IPS-18c (cell line): ENCODE data around the gene DLGAP1.

Source experiments
- H3K4me3 ChIP-seq: 2 replicates; pipeline ENCODE4 v1.7.0; 2013; ENCODE audit warnings: low read depth, mild to moderate bottlenecking, low read length, moderate library complexity; ENCODE audit not compliant: insufficient read depth
- H3K9me3 ChIP-seq: one replicate; pipeline ENCODE4 v1.6.1; 2013; ENCODE audit warnings: mild to moderate bottlenecking, low read length, moderate library complexity; ENCODE audit not compliant: control insufficient read depth, insufficient read depth

Gene DLGAP1

GRCh38 chr18:3923750-3924149, 531.4 kb downstream of the DLGAP1 start:
- no peaks in the 10 kb centered on the region for H3K9me3 ChIP-seq
- no peak overlapping the region for H3K4me3 ChIP-seq

- Histone ChIP-seq H3K9me3 (no peaks in the 10 kb centered on the region), H3K4me3 (no peak overlapping the region)
Measured at GRCh38 chr18:3921826-3922225, 533.3 kb downstream of the DLGAP1 start.

DNA sequence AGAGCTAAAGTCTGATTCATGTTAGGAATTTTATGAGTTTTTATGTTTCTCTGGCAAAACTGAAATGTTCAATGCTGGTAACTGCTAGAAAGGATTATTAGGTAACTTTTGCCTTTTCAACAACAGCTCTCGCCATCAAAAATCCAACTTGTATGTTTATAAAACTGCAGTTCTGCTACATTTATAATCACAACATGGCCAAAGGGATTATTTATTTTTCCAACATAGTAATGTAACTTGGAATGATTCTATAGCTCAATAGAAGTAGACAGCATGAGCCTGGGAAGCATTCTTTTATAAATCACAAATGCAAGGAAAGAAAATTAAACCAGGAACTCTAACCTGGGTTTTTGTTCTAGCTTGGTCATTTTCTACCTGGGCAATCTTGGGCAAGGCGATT, 534.3 kb downstream of the DLGAP1 start:
- Histone ChIP-seq H3K9me3 (no peaks in the 10 kb centered on the region), H3K4me3 (no peak overlapping the region)

DNA sequence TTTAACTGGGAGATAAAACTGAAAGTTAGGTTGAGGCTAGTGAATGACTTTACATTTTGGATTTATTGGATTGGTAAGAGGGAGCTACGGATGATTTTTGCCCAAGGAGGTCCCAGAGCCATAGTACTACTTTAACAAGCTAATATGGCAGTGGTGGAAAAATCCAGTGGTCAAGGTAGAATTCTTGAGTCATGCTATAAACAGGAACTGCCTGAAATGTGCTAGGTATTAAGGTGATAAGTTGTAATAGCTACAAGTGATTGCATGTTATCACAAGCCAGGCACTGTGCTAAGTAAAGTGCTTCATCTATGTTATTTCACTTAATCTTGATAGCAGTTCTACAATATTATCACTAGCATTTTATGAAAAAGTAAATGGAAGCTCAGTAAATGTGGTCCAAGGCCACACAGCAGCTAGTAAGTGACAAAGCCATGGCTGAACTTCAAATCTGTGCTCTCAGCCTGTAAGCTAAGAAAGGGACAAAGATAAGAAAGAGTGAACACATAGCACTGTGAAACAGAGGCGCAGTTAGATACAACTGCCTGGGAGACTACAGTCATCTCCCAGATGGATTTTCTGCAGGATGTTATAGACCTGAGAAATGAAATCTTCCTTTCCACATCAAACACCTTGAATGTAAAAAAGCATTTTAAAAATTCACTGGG, 535.6 kb downstream of the DLGAP1 start:
- Histone ChIP-seq H3K9me3 (no peaks in the 10 kb centered on the region), H3K4me3 (no peak overlapping the region)

DNA sequence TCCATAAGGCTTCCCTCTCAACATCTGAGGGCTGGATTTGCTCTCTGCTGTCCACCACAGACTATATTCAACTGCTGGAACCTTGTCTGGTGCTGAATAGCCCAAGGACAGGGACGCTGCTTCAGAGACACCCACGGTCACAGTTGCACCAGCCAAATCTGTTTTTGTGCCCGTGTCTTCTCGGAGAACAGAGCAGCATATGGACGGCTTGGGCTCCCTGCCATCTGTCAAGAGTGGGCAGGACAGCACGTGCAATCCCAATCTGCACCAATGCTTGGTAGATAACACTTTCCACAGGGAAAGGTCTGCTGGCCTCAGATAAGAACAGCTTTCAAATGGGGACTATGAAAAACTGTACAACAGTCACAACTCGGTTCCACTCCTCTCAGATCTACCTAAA, 539.0 kb downstream of the DLGAP1 start:
- no peaks in the 10 kb centered on the region for H3K9me3 ChIP-seq
- H3K4me3 ChIP-seq: no peak overlapping the region

GRCh38 chr18:3914833-3915610, 540.1 kb downstream of the DLGAP1 start:
- H3K9me3 ChIP-seq: no peaks in the 10 kb centered on the region
- H3K4me3 ChIP-seq: no peak overlapping the region

DNA sequence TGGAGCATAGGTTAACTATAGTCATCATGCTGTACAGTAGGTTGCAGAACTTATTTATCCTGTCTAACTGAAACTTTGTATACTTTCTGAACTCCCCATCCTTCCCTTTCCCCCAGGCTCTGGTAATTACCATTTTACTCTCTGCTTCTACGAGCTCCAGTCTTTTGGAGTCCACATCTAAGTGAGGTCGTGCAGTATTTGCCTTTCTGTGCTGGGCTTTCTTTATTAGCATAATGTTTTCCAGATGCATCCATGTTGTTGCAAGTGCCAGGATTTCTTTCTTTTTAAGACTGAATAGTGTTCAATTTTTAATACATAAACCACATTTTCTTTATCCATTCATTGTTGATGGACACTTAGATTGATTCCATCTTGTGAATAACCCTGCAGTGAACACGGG, 541.0 kb downstream of the DLGAP1 start:
- H3K9me3 ChIP-seq: no peaks in the 10 kb centered on the region
- H3K4me3 ChIP-seq: no peak overlapping the region

DNA sequence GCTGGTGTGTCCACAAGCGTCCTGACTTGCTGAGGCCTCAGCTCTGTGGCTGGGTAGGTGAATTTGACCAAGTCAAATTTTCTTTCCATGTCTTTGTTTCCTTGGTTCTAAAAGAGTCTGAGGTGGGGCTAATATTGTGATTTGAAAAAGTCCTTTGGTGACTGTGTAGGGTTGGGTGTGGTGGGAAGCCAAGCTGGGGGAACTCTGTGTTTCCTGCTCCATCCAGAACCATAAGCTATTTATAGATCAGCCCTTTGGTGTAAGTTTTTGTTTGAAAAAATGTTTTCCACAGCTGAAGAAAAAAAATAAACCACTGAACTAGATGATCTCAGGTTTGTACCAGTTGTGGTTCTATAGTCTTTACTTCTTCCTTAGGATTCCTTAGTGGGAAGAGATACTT, 542.4 kb downstream of the DLGAP1 start:
- H3K9me3 ChIP-seq: no peaks in the 10 kb centered on the region

GRCh38 chr18:3911413-3911812, 543.7 kb downstream of the DLGAP1 start:
- Histone ChIP-seq H3K9me3 (no peaks in the 10 kb centered on the region), H3K4me3 (no peak overlapping the region)

More for the DNA sequence above, 542.4 kb downstream of the DLGAP1 start:
- H3K4me3 ChIP-seq: no peak overlapping the region

- Histone ChIP-seq H3K4me3 (no peak overlapping the region), H3K9me3 (no peaks in the 10 kb centered on the region)
Measured at GRCh38 chr18:3910512-3910911, 544.6 kb downstream of the DLGAP1 start.

DNA sequence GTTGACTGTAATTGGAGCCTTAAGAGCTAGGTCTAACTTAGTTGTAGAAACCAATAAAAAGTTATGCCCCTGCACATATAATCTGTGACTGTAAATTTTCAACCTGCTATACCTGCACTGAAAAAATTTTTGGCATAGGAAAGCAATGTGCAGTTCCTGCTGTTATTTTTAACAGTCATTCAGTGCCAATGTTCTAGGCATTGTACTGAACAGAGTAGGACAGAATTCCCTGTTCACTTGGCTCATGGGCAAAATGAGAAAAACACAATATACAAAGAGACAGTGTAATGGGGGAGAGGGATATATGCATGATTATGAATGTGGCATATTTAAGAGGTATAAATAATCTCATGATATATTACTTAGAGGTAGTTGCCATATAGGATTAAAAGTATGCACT, 547.2 kb downstream of the DLGAP1 start:
- Histone ChIP-seq H3K9me3 (no peaks in the 10 kb centered on the region), H3K4me3 (no peak overlapping the region)

DNA sequence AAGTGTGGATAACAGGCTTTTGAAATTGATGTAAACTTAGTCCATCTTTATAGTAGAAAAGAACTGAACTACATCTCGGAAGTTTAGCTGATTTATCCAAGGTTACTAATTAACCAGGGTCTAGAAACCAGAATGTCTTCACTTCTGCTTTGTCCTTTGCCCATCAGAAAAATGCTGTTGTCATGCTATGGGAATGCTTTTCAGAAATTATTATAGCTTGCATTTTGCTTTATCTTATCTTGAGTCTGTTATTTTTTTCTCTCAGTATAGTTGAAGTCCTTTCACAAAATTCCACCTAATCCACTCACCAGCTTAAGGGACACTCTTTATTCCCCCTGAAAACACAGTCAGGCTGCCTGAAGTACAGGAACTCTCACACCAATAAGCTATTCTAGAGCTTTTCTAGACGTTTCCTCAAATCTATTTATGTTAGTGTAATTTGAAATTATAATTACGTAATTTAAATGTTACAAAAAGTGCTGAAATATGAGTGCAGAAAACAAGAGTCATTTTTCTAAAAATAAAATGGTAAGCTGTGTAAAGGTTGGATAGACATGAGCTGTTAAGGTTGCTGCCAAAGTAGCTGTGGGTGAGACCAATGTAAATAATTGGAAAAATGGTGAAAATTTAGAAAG, 548.9 kb downstream of the DLGAP1 start:
- Histone ChIP-seq H3K9me3 (no peaks in the 10 kb centered on the region), H3K4me3 (no peak overlapping the region)

DNA sequence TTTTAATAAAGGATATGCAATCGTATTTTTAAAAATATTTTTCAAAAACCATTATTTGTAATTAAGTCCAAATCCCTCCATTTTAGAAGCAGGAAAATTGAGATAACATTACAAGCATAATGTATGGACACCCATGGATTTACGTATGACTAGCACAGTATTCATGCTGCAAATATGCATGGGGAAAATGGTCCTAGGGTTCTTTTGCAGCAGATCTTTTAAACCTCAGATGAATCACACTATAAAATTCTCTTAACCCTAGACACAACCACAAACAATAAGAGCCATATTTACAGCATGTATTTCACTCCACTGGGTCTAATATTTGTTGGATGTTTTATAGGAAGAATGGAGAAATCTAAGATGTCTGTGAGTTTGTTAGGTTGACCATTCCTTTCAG, 551.8 kb downstream of the DLGAP1 start:
- H3K9me3 ChIP-seq: no peaks in the 10 kb centered on the region
- H3K4me3 ChIP-seq: no peak overlapping the region

DNA sequence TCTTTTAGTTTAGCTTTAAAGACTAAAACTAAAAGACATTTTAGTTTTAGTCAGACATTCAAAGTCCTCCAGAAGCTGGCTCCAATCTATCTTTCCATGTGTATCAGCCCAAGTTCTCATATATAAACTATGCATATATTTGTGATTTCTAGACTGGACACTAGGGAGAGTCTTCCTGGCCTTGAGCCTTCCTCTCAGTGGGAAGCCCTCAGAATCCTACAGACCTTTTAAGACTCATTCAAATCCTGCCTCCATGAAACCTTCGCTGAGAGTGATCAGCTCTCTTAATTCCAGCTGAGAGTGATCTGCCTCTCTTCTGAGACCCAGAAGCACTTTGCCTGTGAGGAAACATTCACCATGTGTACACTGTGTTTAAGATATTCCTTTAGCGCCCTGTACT, 552.4 kb downstream of the DLGAP1 start:
- no peaks in the 10 kb centered on the region for H3K9me3 ChIP-seq
- H3K4me3 ChIP-seq: no peak overlapping the region

DNA sequence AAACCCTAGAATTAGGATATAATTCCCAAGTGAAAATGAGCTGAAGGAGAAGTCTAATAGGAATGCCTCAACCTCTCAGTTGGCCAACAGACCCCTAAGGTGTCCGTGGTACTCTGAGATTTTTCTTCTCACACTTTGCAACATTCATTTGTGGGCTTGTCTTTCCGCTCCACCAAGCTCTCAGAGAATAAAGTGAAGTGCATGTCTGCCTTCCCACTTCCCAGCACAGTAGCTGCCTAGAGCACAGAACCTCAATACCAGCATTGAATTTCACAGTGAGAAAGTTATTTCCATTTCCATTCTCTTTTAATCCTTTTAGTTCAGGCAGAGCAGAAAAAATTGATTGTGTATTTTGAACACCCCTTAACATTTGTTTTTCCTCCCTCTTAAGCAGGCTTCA, 553.3 kb downstream of the DLGAP1 start:
- Histone ChIP-seq H3K4me3 (no peak overlapping the region), H3K9me3 (no peaks in the 10 kb centered on the region)

DNA sequence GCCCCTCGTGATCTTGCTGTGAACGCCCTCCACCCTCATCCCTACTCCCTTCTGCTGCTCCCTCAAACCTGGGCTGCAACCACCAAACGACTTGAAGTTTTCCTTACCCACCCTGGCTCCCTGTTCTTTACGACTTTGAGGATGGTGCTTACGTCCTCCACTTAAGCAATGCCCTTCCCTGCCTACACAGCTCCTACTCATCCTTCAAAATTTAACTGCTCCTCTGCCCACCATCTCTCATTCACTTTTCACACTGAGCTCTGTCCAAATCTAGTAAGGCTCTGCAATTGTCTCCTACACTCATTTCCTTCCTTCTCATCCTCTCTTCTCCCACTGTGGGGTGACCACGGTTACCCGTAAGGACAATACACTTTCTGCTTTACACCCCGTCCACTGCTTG, 554.1 kb downstream of the DLGAP1 start:
- no peaks in the 10 kb centered on the region for H3K9me3 ChIP-seq
- H3K4me3 ChIP-seq: no peak overlapping the region

DNA sequence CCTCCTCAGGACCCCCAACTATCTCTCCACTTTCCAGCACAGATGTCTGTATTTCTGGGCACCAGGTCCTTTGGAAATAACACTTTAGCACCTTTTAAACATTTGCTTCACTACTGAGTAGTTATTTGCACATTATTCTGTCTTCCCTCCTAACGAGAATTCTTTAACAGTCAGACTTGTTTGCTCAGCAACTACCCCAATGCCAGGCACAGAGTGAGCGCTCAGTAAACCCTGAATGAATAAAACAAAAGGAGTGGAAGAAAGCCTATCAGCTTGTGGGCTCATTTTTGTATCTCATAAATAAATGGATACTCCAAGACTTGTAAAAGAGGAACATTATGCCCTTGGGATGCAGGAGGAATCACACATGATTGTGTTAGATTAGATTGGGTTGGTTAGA, 554.8 kb downstream of the DLGAP1 start:
- no peaks in the 10 kb centered on the region for H3K9me3 ChIP-seq

DNA sequence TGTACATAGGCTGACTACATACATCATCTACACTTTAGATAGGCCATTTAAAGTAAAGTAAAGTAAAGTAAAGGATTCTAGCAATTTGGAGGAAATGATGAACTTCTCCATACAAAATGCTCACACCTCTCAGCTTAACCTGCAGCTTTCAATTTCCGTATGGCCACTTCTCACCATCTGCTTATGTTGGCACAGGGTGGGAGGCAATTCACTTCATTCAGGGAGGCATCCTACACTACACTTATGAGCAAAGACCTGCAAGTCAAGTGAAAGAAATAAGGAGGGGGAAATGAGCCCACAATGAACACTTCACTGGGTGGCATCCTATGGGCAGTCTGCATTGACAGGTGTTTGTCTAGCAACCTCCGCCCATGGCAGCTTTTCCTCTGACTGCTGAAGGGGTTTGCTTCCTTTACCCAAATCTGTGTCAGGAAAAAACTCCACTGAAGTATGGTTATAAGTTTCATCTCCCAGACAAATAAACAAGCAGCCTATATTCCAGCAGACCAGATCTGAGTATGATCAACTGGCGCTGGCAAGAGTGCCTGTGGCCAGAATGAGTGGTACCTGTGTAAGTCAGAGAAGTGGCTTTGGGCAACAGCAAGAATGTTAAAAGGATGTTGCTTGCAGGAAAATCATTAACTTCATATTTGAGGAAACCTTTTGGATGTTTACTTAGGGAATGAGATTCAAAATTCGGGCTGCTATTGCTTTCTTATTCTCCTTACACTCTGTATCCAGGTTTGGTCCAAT, 556.1 kb downstream of the DLGAP1 start:
- no peak overlapping the region for H3K4me3 ChIP-seq

More for the DNA sequence above, 554.8 kb downstream of the DLGAP1 start:
- H3K4me3 ChIP-seq: no peak overlapping the region

More for the DNA sequence above, 556.1 kb downstream of the DLGAP1 start:
- no peaks in the 10 kb centered on the region for H3K9me3 ChIP-seq
